ENCODE results near the gene ADAP1.

DNA sequence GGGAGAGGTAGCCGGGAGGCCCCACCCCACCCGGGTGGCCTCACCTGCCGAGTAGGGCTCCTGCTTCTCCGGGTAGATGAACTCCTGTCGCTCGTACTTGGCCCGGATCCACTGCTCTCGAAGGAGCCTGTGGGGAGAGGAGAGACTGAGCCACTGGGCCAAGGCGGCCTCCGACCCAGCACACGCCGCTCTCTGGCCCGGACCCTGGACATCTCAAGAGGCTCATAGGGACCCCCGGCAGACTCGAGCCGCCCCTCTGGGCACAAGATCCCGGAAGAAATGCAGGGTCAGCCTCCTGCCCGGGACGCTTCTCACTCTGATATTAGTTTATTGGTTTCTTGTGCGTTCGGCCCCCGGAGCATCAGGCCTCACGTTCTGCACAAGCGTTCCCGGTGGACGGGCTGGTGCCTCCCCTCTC lies 34.5 kb downstream of the ADAP1 start:
- TF ChIP-seq POLR2A (IDR thresholded peaks at IDR 0.05), result no peak
- TF ChIP-seq, protein P1, sequence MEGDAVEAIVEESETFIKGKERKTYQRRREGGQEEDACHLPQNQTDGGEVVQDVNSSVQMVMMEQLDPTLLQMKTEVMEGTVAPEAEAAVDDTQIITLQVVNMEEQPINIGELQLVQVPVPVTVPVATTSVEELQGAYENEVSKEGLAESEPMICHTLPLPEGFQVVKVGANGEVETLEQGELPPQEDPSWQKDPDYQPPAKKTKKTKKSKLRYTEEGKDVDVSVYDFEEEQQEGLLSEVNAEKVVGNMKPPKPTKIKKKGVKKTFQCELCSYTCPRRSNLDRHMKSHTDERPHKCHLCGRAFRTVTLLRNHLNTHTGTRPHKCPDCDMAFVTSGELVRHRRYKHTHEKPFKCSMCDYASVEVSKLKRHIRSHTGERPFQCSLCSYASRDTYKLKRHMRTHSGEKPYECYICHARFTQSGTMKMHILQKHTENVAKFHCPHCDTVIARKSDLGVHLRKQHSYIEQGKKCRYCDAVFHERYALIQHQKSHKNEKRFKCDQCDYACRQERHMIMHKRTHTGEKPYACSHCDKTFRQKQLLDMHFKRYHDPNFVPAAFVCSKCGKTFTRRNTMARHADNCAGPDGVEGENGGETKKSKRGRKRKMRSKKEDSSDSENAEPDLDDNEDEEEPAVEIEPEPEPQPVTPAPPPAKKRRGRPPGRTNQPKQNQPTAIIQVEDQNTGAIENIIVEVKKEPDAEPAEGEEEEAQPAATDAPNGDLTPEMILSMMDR (IDR thresholded peaks at IDR 0.05), result no peak
- no peak for TF ChIP-seq EP300 (IDR thresholded peaks at IDR 0.05)
